Tibial nerve (tissue), 4 donors: ENCODE data around the gene SF3B5.

Experiments used
- CTCF ChIP-seq, 5 experiments: fragments of 200-600 bp in 3 of 5; fragments of 450-650 bp in 2 of 5; sonication (generic) in 3 of 5; IDR thresholded peaks; one replicate each; pipeline ENCODE4 v1.5.1; 2016 to 2019; ENCODE audit warnings: antibody characterized with exemption in 5 of 5, mild to moderate bottlenecking in 3 of 5, moderate library complexity in 2 of 5
- EP300 ChIP-seq, 2 donors: sonication (generic); formaldehyde crosslinking; IDR thresholded peaks; one replicate each; pipeline ENCODE4 v1.6.1; 2017; ENCODE audit warnings: antibody characterized with exemption in 2 of 2, mild to moderate bottlenecking in 1 of 2
- POLR2A ChIP-seq, 2 donors: fragments of 450-650 bp; IDR thresholded peaks; one replicate each; pipeline ENCODE4 v1.6.1; 2017; ENCODE audit warnings: antibody characterized with exemption in 2 of 2, mild to moderate bottlenecking in 2 of 2, moderate library complexity in 2 of 2

GRCh38 chr6:144063246-144063743, 32.1 kb downstream of the SF3B5 start:
- no peak for TF ChIP-seq CTCF (IDR thresholded peaks at IDR 0.05)
- no peak for TF ChIP-seq POLR2A (IDR thresholded peaks at IDR 0.05)
- TF ChIP-seq EP300 (IDR thresholded peaks at IDR 0.05): no peak
